WTC11 (cell line): ENCODE measurements around the gene RBM4. TPM values are rescaled to one million over a fixed set of nuclear protein-coding genes. Genes with fewer than 3 reads are reported as not detected.

ENCODE experiments used
- ATAC-seq: fragments of 200-7000 bp; cut with Tn5 transposase; 2 replicates; pipeline ENCODE4 v1.10.0; 2021; ENCODE audit warnings: mild to moderate bottlenecking, moderate library complexity
- CTCF ChIA-PET: fragments of 300-600 bp; sonication (Branson Sonifier 250); formaldehyde crosslinking; loops from one replicate; lab custom pipeline; 2021; ENCODE audit warnings: antibody characterized with exemption; lab: Charles Lee
- POLR2A ChIA-PET: fragments of 350-600 bp; sonication (Branson Sonifier 250); formaldehyde crosslinking; loops from one replicate; lab custom pipeline; 2021; ENCODE audit warnings: antibody characterized with exemption; lab: Charles Lee
- DNase-seq: peaks from one replicate; pipeline ENCODE4 v3.0.0; 2021; ENCODE audit warnings: low spot score
- H3K27ac Mint-ChIP-seq: 2 replicates; pipeline ENCODE4 v1.8.0; 2021; ENCODE audit warnings: mixed read lengths
- H3K27me3 Mint-ChIP-seq: 2 replicates; pipeline ENCODE4 v1.8.0; 2021; ENCODE audit warnings: low read depth, mild to moderate bottlenecking, moderate library complexity, mixed read lengths
- H3K36me3 Mint-ChIP-seq: 2 replicates; pipeline ENCODE4 v1.8.0; 2021; ENCODE audit warnings: mixed read lengths
- H3K4me1 Mint-ChIP-seq: 2 replicates; pipeline ENCODE4 v1.8.0; 2022; ENCODE audit warnings: mixed read lengths
- H3K4me3 Mint-ChIP-seq: 2 replicates; pipeline ENCODE4 v1.8.0; 2021; ENCODE audit warnings: mild to moderate bottlenecking, moderate library complexity, mixed read lengths
- H3K9me3 Mint-ChIP-seq: 2 replicates; pipeline ENCODE4 v1.8.0; 2021; ENCODE audit warnings: mixed read lengths
- ETV6 ChIP-seq: sonication (generic); formaldehyde crosslinking; IDR thresholded peaks from 2 replicates; pipeline ENCODE4 v1.8.1; 2022; ENCODE audit warnings: mild to moderate bottlenecking, missing genetic modification reagents
- FOXJ3 ChIP-seq: sonication (generic); formaldehyde crosslinking; IDR thresholded peaks from 2 replicates; pipeline ENCODE4 v1.9.0; 2021; ENCODE audit warnings: missing genetic modification reagents, mild to moderate bottlenecking, borderline replicate concordance
- MXD4 ChIP-seq: fragments of 250-450 bp; sonication (Bioruptor Pico); IDR thresholded peaks from 2 replicates; pipeline ENCODE4 v1.8.0; 2021; ENCODE audit warnings: mild to moderate bottlenecking, moderate library complexity, borderline replicate concordance
- OVOL2 ChIP-seq: fragments of 250-450 bp; sonication (Bioruptor Pico); IDR thresholded peaks from 2 replicates; pipeline ENCODE4 v1.9.0; 2021; ENCODE audit warnings: mild to moderate bottlenecking, borderline replicate concordance
- PRRX2 ChIP-seq: fragments of 250-450 bp; sonication (Bioruptor Pico); IDR thresholded peaks from 2 replicates; pipeline ENCODE4 v1.8.0; 2021; ENCODE audit warnings: mild to moderate bottlenecking
- SMAD3 ChIP-seq: sonication (generic); formaldehyde crosslinking; IDR thresholded peaks from 2 replicates; pipeline ENCODE4 v1.8.0; 2022; ENCODE audit warnings: missing genetic modification reagents, mild to moderate bottlenecking, borderline replicate concordance
- SOX15 ChIP-seq: fragments of 250-450 bp; sonication (Bioruptor Pico); IDR thresholded peaks from 2 replicates; pipeline ENCODE4 v1.9.0; 2021; ENCODE audit warnings: mild to moderate bottlenecking
- TEAD1 ChIP-seq: sonication (generic); formaldehyde crosslinking; IDR thresholded peaks from 2 replicates; pipeline ENCODE4 v1.8.0; 2022; ENCODE audit warnings: mild to moderate bottlenecking, missing genetic modification reagents
- TEAD4 ChIP-seq: sonication (generic); formaldehyde crosslinking; IDR thresholded peaks from 2 replicates; pipeline ENCODE4 v1.8.0; 2022; ENCODE audit warnings: mild to moderate bottlenecking, missing genetic modification reagents
- USF1 ChIP-seq: sonication (generic); formaldehyde crosslinking; IDR thresholded peaks from 2 replicates; pipeline ENCODE4 v1.8.0; 2022; ENCODE audit warnings: mild to moderate bottlenecking, missing genetic modification reagents
- ZNF281 ChIP-seq: sonication (generic); formaldehyde crosslinking; IDR thresholded peaks from 2 replicates; pipeline ENCODE4 v1.8.0; 2023; ENCODE audit warnings: mild to moderate bottlenecking, missing genetic modification reagents
- ZNF671 ChIP-seq: fragments of 250-450 bp; sonication (Bioruptor Pico); IDR thresholded peaks from 2 replicates; pipeline ENCODE4 v1.8.0; 2021; ENCODE audit warnings: mild to moderate bottlenecking
- total RNA-seq: library from RNA; stranded (reverse); gene quantifications from 3 replicates; pipeline ENCODE4 v1.2.3, GENCODE V29; 2021
- TF ChIP-seq, protein P1 (sequence below): sonication (generic); formaldehyde crosslinking; IDR thresholded peaks from 2 replicates; pipeline ENCODE4 v1.8.0; 2022; ENCODE audit warnings: mild to moderate bottlenecking, missing genetic modification reagents
- TF ChIP-seq, protein P2 (sequence below): fragments of 200-600 bp; IDR thresholded peaks from 2 replicates; pipeline ENCODE4 v1.8.0; 2022; ENCODE audit warnings: antibody characterized with exemption
- TF ChIP-seq, protein P3 (sequence below): sonication (generic); formaldehyde crosslinking; IDR thresholded peaks from 2 replicates; pipeline ENCODE4 v1.8.1; 2023; ENCODE audit warnings: mild to moderate bottlenecking, missing genetic modification reagents
- TF ChIP-seq, protein P4 (sequence below): sonication (generic); formaldehyde crosslinking; IDR thresholded peaks from 2 replicates; pipeline ENCODE4 v1.8.1; 2022; ENCODE audit warnings: missing genetic modification reagents, borderline replicate concordance
- TF ChIP-seq, protein P5 (sequence below): sonication (generic); formaldehyde crosslinking; IDR thresholded peaks from 2 replicates; pipeline ENCODE4 v1.8.1; 2022; ENCODE audit warnings: low read depth, missing genetic modification reagents, borderline replicate concordance

Gene RBM4
- total RNA-seq, 1 experiment from 2014 or later = 144 TPM

DNA sequence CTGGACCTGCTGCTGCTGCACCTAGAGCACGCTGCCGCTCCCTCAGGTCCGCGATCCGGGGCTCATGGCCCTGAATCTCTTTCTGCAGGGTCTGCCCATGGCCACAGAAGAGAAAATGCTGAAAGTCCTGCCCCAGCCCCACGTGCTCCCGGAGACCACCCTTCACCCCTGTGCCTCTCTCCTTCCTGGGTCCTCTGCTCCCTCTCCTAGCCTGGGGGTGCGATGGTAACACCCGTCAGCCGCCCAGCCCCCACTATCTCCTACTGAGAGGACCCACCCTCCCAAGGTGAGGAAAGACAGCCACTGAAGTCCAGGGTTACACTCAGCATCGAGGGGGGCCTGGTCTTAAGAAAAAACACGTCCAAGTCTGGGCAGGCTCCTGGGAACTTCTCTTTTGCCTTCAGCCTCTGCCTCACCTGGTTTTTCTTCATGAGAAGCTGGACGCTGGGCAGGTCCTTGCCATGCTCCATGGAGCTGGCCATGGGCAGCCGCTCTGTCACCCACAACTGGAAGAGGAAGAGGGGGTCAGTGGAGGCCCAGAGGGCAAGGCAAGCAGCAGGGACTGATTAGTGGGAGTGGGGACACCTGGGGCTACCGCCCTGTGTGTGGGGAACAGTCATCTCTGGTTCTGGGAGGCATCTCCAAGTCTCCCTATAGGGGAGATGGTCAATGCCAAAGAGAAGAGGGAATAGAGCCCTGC lies 55.0 kb downstream of the RBM4 start:
- no peak for DNase-seq
- Mint-ChIP-seq H3K36me3 (peaks cover 18% of the 10 kb centered on the region; the same call in 1 of the 2 replicates), H3K27me3 (no peaks in the 10 kb centered on the region), H3K4me3 (no peak overlapping the region), H3K4me1 (no peaks in the 10 kb centered on the region), H3K9me3 (no peaks in the 10 kb centered on the region), H3K27ac (no peak overlapping the region)
- POLR2A ChIA-PET = no interaction called here
- no peak for ATAC-seq
- TF ChIP-seq, protein P1, sequence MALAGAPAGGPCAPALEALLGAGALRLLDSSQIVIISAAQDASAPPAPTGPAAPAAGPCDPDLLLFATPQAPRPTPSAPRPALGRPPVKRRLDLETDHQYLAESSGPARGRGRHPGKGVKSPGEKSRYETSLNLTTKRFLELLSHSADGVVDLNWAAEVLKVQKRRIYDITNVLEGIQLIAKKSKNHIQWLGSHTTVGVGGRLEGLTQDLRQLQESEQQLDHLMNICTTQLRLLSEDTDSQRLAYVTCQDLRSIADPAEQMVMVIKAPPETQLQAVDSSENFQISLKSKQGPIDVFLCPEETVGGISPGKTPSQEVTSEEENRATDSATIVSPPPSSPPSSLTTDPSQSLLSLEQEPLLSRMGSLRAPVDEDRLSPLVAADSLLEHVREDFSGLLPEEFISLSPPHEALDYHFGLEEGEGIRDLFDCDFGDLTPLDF (CRISPR knock-in tag) = no peak
- TF ChIP-seq PRRX2 (CRISPR knock-in tag) (no peak), ZNF281 (CRISPR knock-in tag) (no peak), FOXJ3 (CRISPR knock-in tag) (no peak), SOX15 (CRISPR knock-in tag) (no peak)
- TF ChIP-seq, protein P2, sequence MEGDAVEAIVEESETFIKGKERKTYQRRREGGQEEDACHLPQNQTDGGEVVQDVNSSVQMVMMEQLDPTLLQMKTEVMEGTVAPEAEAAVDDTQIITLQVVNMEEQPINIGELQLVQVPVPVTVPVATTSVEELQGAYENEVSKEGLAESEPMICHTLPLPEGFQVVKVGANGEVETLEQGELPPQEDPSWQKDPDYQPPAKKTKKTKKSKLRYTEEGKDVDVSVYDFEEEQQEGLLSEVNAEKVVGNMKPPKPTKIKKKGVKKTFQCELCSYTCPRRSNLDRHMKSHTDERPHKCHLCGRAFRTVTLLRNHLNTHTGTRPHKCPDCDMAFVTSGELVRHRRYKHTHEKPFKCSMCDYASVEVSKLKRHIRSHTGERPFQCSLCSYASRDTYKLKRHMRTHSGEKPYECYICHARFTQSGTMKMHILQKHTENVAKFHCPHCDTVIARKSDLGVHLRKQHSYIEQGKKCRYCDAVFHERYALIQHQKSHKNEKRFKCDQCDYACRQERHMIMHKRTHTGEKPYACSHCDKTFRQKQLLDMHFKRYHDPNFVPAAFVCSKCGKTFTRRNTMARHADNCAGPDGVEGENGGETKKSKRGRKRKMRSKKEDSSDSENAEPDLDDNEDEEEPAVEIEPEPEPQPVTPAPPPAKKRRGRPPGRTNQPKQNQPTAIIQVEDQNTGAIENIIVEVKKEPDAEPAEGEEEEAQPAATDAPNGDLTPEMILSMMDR = no peak
- TF ChIP-seq, protein P3, sequence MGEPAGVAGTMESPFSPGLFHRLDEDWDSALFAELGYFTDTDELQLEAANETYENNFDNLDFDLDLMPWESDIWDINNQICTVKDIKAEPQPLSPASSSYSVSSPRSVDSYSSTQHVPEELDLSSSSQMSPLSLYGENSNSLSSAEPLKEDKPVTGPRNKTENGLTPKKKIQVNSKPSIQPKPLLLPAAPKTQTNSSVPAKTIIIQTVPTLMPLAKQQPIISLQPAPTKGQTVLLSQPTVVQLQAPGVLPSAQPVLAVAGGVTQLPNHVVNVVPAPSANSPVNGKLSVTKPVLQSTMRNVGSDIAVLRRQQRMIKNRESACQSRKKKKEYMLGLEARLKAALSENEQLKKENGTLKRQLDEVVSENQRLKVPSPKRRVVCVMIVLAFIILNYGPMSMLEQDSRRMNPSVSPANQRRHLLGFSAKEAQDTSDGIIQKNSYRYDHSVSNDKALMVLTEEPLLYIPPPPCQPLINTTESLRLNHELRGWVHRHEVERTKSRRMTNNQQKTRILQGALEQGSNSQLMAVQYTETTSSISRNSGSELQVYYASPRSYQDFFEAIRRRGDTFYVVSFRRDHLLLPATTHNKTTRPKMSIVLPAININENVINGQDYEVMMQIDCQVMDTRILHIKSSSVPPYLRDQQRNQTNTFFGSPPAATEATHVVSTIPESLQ (CRISPR knock-in tag) = no peak
- CTCF ChIA-PET = interaction anchor here (0.6 to 1.5 kb wide), 5 partner anchors 17 to 283 kb away, joined by 3 read pairs; no protein-coding TSS in a partner anchor

GRCh38 chr11:66694056-66694410 lies 55.5 kb downstream of the RBM4 start:
- POLR2A ChIA-PET = no interaction called here
- H3K9me3 Mint-ChIP-seq = no peaks in the 10 kb centered on the region
- peaks cover 20% of the 10 kb centered on the region for H3K36me3 Mint-ChIP-seq
- H3K4me1 Mint-ChIP-seq = no peaks in the 10 kb centered on the region
- no peaks in the 10 kb centered on the region for H3K27me3 Mint-ChIP-seq
- H3K27ac Mint-ChIP-seq = 0 out of 2 replicates have a peak overlapping the region, but pooled peaks have one; percentile 7
- CTCF ChIA-PET = interaction anchor here (0.6 to 0.7 kb wide), 3 partner anchors 17 to 148 kb away, joined by 3 read pairs; no protein-coding TSS in a partner anchor
- no peak for DNase-seq
- TF ChIP-seq TEAD4 (CRISPR knock-in tag) (no peak), OVOL2 (CRISPR knock-in tag) (no peak), ZNF671 (CRISPR knock-in tag) (no peak), ETV6 (no peak), MXD4 (CRISPR knock-in tag) (no peak), SMAD3 (CRISPR knock-in tag) (no peak), USF1 (CRISPR knock-in tag) (no peak), TEAD1 (CRISPR knock-in tag) (no peak)
- TF ChIP-seq, protein P4, sequence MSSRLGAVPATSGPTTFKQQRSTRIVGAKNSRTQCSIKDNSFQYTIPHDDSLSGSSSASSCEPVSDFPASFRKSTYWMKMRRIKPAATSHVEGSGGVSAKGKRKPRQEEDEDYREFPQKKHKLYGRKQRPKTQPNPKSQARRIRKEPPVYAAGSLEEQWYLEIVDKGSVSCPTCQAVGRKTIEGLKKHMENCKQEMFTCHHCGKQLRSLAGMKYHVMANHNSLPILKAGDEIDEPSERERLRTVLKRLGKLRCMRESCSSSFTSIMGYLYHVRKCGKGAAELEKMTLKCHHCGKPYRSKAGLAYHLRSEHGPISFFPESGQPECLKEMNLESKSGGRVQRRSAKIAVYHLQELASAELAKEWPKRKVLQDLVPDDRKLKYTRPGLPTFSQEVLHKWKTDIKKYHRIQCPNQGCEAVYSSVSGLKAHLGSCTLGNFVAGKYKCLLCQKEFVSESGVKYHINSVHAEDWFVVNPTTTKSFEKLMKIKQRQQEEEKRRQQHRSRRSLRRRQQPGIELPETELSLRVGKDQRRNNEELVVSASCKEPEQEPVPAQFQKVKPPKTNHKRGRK (CRISPR knock-in tag) = no peak
- TF ChIP-seq, protein P3 (CRISPR knock-in tag) = no peak
- TF ChIP-seq, protein P5, sequence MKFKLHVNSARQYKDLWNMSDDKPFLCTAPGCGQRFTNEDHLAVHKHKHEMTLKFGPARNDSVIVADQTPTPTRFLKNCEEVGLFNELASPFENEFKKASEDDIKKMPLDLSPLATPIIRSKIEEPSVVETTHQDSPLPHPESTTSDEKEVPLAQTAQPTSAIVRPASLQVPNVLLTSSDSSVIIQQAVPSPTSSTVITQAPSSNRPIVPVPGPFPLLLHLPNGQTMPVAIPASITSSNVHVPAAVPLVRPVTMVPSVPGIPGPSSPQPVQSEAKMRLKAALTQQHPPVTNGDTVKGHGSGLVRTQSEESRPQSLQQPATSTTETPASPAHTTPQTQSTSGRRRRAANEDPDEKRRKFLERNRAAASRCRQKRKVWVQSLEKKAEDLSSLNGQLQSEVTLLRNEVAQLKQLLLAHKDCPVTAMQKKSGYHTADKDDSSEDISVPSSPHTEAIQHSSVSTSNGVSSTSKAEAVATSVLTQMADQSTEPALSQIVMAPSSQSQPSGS (CRISPR knock-in tag) = no peak
- TF ChIP-seq, all 79 proteins: peak for 0
- ATAC-seq = no peak
- no peak overlapping the region for H3K4me3 Mint-ChIP-seq
